OCI-LY7 (cell line): Measurements from ENCODE around the gene HCN3.

ENCODE experiments used
- EZH2phosphoT487 ChIP-seq: fragments of 200-600 bp; sonication (generic); IDR thresholded peaks from 2 replicates; pipeline ENCODE4 v1.6.1; 2018; ENCODE audit warnings: low read depth, borderline replicate concordance, mild to moderate bottlenecking, mixed run types, antibody characterized with exemption, low read length, moderate library complexity, mixed read lengths
- TF ChIP-seq, protein P1 (sequence below): fragments of 200-600 bp; sonication (generic); conservative IDR thresholded peaks from 2 replicates; pipeline ENCODE4 v1.5.1; 2014; ENCODE audit warnings: mild to moderate bottlenecking, antibody characterized with exemption, low read length, moderate library complexity, mixed read lengths

DNA sequence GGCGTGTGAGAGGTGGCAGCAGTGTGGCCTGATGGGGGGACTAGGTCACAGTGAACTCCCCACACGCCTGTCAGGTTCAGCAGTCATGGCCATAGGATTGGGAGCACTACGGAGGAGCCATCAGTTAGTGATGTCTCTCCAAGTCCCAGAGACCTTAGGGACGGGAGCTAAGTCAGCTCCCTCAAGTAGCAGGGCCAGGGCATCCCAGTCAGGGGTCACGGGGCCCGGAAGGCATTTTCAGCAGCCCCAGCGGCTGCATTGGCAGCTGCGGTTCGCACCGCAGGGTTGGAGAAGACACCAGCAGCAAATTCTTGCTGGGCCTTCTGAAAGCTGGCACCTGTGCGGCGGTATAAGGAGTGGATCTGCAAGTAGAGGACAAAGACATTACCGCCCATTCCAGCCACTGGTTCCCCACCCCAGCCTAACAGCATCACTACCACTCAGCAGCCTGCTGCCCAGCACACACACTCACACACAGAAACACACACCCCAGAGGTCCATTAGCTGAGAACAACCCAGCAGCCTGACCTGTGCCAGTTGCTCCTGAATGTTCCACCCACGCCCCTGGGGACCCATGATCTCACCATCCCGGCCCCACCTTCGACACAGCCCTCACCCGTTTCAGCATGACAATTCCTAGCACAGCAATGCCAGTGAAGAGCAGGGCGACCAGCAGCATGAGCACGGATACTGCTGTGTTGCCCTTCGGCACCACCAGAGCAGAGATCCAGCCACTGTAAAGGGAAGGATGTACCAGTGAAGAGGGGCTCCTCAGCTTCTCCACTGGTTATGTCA lies 21.0 kb upstream of the HCN3 start:
- no peak for TF ChIP-seq EZH2phosphoT487
- TF ChIP-seq, protein P1, sequence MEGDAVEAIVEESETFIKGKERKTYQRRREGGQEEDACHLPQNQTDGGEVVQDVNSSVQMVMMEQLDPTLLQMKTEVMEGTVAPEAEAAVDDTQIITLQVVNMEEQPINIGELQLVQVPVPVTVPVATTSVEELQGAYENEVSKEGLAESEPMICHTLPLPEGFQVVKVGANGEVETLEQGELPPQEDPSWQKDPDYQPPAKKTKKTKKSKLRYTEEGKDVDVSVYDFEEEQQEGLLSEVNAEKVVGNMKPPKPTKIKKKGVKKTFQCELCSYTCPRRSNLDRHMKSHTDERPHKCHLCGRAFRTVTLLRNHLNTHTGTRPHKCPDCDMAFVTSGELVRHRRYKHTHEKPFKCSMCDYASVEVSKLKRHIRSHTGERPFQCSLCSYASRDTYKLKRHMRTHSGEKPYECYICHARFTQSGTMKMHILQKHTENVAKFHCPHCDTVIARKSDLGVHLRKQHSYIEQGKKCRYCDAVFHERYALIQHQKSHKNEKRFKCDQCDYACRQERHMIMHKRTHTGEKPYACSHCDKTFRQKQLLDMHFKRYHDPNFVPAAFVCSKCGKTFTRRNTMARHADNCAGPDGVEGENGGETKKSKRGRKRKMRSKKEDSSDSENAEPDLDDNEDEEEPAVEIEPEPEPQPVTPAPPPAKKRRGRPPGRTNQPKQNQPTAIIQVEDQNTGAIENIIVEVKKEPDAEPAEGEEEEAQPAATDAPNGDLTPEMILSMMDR = no peak
